Mucosa of gallbladder (tissue), 1 donor: ENCODE data around the gene HOXB4. TPM values are rescaled to one million over a fixed set of nuclear protein-coding genes. Genes with fewer than 3 reads are reported as not detected.
A peak's percentile ranks its signal among the peaks of the same experiment; 100 is the strongest.
"Not testable (repeated sequence)": the region's sequence is repeated elsewhere in the genome, so short reads cannot be mapped to it uniquely, and the experiment has no call there.

Experiments used
- DNase-seq: peaks from one replicate; pipeline ENCODE4 v3.0.0-alpha.2; 2020; ENCODE audit warnings: low spot score
- total RNA-seq: library from RNA; stranded (reverse); gene quantifications from one replicate; pipeline ENCODE4 v1.2.1, GENCODE V29; 2021
- donor health status: DM: no; HTN: no; CAD: no.

The HOXB4 gene
- total RNA-seq, 1 donor from 2014 or later = 6.4 TPM

DNA sequence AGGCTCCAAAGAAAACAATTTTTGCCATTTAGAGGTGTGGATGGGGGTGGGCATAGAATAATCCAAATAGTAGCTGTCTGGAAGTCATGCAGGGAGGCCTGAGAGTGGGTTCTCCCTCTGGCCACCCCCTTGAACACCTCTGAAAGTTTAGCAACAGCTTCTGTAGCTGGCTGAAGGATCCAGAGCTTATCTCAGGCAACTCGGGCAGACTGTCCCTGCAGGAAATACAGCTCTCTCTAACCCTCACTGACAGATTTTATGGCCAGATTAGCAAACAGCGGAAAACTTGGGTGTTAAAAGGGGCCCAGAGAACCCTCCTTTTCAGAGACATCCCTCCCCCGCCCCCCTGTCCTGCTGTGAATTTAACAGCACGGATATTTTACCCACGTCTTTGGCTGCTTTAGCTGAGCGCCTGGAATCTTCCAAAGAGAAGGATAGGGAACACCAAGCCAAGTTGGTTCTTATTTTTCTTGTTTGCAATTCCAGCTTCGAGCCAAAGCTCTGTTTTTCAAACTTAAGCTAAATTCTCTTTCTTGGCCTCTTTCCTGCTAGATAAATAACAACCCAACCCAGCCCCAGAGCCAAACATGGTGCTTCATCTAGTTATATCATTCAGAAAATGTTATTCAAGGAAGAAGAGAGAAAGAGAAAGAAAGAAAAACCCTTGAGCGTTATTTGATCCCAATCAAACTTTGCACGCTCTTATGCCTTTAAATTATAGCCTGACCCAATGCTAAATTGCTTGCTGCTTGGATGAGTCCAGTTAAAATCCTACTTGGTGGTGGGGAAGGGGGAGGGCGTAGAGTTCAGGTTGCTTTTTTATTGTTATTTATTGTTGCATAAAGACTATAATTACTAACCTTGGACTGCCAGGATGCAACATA, 31.0 kb downstream of the HOXB4 start:
- DNase-seq = no peak

DNA sequence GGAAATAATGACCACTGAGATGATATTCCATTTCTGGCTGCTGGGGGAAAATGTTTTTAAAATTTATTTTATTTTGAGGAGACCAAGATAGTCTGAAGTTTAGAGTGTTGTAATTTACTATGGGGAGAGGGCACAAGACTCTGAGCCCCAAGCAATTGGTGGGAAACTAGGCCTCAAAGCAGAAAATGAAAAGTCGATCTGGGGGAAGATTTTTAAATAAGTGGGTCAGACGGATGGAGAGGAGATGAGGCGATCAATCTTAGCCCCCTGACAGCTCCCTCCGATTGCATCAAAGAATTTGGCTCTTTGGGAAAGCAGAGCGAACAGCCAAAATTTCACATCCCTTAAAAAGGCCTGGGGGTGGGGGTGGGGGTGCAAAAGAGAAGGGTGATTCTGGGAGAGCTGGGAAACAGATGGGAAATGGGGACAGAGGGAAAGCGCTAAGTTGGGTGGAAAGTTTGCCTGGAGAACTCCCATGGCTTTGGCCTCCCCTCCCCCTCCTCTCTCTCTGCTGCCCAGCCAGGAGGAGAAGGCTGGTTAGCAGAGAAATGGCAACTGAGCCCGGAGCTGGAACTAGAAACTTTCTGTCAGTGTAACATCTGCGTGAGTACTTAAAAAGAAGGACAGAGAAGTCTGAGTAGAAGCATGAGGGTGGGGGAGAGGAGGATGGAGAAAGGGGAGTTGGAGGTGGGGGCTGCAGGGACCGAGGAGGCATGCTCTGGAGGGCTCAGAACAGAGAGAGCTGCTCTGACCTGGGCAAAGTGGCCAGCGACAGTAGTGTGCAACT, 31.8 kb downstream of the HOXB4 start:
- no peak for DNase-seq

DNA sequence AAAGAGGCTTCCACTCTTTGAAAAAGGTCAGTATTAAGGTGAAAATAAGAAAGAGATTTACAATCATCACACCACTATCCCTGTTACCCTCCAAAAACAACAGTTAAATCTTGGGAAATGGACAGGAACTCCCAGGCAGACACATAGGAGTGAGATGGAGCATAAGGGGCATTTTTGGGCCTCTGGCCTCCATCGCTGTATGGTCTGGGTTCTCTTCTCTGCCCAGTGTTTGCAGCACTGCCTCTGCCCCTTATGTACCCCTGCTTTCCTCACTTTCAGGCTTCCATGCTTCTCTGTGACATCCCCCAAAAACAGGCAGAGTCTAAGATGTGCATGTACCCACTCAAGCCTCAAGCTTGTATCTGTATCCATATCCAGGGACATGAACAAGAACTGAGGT, 32.6 kb downstream of the HOXB4 start:
- no peak for DNase-seq

DNA sequence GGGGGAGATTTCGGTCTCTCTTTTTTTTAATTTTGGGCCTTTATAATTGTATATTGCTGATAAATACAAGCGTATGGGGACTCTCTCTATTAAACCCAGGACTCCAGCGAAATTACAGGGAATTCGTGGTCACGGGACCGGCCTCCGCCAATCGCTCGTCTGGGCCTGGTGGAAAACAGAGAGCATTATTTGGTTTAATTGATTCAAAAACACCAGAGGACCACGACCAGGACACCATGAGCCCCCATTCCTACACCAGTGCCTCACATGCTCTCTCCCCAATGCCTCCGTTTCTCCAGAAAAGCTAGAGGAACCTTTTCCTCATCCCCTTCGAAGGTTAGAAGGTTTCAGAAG, 33.2 kb downstream of the HOXB4 start, which contains the start of gene HOXB2:
Gene HOXB2, minus strand, starts transcription at position 88 of the 354 bp plus-strand sequence. CDS start 198 bp downstream, outside the sequence.
- no peak for DNase-seq

DNA sequence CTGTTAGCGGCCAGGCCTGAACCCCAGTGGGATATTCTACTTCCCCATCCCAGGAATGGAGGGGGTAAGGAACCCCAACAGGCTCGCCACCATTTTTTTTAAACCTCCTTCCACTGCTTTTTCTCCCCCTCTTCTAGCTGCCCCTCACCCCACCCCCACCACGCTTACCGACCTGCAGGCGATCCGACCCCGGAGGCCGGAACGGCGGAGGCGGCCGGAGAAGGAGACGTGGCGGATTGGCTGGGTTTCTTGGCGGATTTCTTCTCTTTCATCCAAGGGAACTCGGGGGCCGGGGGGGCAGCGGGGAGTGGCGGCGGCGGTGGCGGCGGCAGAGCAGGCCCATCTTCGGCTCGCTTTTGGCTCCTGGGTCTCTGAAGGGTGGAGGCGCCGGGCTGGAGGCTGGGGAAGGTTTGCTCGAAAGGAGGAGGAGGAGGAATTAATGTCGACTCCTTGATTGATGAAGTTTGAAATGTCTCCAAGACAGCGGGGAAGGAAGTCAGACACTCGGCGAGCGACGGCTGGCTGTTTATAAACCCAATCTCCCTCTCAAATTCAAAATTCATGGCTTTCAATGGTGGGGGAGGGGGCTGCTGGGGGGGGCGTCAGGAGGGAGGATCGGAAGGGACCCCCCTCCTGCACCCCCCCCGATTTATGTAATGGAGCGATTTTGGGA, 33.7 kb downstream of the HOXB4 start:
- DNase-seq = peak; percentile 80

DNA sequence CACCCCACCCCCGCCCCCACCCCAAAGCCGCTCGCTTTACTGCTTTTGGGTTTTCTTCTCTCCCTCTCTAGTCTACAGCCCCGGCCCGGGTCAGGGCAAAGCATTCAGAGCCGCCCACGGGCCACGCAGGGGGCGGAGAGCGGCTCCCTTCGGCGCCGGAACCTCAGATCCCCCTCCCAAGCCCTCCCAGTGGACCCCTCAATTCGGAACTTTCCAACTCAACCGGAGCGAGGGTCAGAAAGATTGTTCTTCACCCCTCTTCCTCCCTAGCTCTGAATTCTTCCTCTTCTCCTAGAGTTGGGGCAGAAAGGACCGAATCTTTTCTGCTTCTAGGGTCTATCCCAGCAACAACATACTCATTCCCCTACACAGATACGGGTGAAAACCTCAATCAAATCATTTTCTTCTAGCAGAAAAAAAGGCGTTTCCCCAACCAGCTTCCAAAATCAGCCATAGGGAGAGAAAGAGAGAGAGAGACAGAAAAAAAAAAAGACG, 34.2 kb downstream of the HOXB4 start:
- no peak for DNase-seq

DNA sequence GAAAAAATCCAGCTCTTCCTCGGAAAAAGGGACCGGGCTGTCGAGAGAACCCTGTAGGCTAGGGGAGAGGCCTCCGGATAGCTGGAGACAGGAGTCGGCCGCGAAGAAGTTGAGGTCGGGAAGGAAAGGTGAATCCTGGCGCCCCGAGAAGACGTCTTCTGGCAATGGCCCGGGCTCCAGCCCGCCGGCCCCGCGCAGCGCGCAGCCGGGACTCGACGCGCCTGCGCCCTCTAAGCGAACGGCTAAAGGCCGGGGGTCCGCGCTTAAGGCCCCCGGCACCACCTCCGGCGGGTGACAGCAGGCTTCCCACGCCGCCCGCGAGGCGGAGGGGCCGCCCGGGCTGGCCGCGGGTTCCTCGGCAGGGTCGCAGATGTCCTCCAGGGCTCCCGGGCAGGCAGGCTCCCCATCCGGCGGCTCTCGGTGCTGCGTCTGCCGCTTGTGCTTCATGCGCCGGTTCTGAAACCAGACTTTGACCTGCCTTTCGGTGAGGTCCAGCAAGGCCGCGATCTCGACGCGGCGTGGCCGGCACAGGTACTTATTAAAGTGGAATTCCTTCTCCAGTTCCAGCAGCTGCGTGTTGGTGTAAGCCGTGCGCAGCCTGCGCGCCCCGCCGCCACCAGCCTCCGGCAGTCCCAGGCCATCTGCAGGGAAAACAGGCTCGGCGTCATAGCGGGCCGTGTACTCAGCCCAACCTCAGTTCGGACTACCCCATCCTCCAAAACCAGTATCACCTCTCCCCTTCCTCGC, 34.9 kb downstream of the HOXB4 start:
- no peak for DNase-seq

DNA sequence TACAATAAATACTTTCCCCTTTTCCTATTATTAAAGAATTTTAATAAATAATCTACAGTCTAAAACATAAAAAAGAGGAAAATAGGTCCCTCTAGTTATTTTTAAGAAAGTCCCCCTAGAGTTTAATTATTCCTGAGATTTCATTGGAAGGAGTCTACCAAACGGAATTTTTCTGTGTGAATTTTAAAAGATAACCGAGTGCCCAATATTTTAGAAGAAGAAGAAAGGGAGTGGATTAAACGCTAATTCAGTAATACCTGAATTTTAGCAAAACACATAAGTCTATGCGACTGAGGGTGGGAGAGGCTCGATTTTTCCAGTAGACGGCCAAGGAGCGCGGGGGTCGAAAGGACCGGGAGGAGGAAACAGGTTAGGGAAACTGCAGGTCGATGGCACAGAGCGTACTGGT, 35.4 kb downstream of the HOXB4 start:
- DNase-seq = no peak

DNA sequence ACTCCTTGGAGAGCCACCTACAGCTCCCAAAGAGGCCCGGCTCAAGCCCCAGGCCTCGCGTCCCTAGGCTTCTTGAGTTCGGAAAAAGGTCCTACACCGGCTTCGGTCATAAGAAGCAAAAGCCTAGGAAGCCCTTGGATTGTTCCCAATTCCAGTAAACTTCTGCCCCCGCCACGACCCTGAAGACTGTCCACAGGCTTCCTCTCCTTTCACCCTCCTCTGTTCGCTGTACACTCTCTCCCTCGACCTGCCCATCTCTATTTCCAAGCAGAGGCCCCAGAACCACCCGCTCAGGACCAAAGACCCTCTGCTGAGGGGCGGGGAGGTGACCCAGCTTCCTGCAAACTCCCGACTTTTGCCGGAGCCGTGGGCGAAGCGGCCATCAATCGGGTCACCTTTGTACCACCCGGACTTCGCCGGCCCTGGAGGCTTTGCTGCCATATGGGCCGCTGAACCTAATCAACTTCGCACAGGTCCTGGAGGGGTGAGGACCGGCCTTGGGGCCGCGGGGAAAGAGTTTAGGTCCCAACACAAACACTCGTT, 36.0 kb downstream of the HOXB4 start:
- DNase-seq = no peak

DNA sequence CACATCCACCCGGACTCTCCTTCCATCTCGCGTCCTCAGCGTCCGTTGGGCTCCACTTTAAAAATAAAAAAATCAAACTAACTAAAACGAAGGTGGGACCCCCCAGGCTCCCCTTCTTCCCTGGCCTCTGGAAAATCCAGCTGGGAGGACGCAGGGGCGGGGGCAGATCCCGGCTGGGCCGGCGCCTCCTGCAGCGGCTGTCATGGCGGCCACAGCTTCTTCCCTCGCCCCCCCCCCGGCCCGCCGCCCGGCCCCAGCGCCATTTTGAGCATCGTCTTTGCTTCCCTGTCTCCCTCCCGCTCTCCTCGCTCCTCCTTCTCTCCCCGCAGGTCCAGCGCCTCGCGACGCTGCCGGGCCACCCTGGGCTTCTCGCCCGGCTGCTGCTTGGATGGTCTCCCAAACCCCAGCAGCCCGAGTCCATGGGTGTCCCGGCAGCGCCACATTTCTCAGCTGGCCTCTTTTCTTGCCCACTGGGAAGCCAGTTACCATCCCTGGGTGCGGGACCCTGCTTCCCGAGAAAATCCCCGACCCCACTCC, 36.5 kb downstream of the HOXB4 start:
- DNase-seq = peak; percentile 58

DNA sequence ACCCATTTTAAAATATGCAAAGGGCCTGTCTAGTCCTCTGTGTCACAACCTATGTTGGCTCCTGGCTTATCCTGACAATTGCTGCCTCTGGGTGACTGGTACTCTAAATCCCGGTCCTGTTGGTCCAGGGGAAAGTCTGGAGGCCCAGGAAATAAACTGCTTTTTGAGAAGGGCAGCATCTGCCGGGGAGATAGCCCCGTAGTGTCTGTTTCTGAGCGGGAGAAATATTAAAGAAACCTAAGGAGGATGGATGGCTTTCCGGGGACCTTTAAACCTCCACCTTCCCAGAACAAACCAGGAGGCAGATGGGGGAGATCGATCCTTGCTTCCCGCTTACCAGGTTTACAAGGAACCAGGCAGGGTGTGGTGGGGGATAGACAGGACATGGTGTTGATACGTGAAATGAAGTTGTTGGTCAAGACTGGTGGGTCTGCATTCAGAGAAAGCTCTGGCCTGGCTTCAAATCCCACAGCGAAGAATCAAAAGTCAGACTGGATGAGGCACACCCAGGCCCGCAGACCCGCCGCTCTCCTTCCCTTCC, 37.0 kb downstream of the HOXB4 start:
- DNase-seq = no peak

DNA sequence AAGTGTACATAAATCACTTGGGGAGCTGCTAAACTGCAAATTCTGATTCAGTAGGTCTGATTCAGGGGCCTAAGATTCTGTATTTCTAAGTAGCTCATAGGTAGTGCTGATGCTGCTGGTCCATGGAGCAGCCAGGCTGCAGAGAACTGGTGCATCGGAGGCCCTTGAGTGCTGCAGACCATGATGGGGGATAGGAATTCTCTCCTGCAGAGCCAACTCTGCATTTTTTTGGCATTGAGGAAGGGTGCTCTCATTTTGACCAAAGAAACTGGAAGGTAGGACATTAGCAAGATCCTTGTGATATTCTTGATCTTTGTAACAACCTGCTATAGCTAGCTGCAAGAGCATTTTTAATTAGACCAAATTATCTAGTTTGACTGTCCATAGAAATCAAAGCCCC, 37.9 kb downstream of the HOXB4 start:
- no peak for DNase-seq

DNA sequence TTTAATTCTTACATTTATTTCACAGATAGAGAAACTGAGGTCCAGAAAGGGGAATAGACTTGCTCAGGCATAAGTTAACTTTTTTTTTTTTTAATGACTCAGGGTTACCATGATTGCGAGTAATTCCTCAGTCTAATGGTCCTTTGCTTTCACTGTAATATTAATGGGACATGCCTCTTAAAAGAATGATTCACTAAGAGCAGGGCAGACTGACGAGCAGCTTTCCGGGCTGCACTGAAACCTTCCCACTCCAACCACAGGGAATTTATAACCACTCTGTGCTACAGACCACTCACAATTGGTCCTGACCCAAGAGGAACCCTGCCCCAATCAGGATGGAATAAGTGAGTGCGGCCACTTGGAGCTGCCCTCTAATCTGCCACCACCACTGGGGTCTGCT, 39.0 kb downstream of the HOXB4 start:
- DNase-seq = no peak

DNA sequence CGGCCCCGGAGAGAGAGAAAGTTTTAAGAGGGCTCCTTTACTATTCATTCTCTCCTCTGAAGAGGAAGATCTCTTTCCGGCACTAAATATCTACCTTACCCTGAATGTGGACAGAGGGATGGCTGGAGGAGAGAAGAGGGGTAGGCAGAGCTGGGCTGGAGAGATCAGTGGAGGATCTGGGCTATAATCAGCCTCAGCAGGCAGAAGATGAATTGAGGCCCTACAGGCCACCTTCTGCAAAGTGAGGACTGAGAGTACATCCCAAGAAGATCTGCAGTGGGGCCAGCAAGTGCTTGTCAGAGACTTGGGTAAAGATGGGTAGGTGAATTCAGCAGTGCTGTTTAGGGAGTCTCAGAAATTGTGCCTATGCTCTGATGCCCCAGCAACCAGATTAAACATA, 40.8 kb downstream of the HOXB4 start:
- no peak for DNase-seq

DNA sequence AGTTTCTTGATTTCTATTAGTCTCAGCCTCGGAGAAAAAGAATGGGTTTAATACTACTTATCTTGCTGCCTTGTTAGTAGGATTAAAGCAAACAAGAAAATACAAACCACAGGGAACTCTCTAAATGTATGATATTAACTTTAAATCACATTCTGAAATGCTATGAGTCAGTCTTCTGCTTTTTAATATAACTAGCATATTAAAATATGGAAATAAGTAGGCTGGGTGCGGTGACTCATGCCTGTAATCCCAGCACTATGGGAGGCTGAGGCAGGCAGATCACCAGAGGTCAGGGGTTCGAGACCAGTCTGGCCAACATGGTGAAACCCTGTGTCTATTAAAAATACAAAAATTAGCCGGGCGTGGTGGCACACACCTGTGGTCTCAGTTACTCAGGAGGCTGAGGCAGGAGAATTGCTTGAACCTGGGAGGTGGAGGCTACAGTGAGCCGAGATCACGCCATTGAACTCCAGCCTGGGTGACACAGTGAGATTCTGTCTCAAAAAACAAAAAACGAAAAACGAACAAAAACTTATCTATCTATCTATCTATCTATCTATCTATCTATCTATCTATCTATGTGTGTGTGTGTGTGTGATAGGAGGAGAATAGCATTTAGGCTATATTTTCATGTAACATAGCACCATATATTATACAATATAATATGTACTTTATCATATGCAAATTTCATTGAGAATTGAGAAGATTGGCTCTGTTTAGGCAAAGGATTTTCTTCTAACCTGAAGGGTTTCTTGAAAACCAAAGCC, 42.2 kb downstream of the HOXB4 start:
- DNase-seq = not testable (repeated sequence)

DNA sequence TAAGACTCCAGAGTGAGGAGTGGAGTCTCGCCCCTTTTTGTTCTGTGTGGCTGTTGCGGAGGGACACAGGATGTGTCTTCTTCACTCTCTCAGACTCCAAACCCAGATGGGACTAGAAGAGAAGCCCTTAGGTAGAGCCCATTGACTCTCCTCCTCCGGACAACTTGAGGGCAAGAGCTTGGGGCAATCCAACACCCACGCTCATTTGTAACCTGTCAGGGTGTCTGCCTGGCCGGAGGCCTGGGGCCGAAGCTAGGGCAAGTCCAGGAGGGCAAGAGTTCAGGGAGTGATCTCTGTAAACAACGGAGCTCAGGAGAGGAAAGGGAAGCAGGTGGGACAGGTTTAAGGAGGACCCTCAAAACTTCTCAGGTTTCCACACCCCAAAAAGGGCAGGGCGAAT, 45.9 kb downstream of the HOXB4 start:
- no peak for DNase-seq

DNA sequence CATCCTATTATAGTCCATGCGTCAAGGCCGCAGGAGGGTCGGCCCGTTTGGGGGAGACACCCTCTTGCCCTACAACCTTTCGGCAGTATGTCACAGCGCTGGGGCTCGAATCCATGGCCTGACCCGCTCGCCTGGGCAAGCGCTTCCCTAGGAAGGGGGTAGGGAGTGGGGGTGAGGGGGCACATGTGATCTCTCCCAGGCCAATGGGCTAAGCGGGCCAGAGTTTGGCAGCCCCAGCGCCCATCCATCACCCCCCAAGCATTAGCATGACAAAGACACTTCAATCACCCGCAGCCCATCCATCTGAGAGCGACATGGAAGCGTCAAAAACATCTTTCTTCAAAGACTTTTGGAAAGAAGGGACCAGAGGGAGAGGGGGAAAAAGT, 47.3 kb downstream of the HOXB4 start, which contains the start of gene HOXB1:
Gene HOXB1, minus strand, starts transcription at position 125 of the 386 bp plus-strand sequence. Its CDS starts 107 bp downstream, at position 18.
- no peak for DNase-seq

DNA sequence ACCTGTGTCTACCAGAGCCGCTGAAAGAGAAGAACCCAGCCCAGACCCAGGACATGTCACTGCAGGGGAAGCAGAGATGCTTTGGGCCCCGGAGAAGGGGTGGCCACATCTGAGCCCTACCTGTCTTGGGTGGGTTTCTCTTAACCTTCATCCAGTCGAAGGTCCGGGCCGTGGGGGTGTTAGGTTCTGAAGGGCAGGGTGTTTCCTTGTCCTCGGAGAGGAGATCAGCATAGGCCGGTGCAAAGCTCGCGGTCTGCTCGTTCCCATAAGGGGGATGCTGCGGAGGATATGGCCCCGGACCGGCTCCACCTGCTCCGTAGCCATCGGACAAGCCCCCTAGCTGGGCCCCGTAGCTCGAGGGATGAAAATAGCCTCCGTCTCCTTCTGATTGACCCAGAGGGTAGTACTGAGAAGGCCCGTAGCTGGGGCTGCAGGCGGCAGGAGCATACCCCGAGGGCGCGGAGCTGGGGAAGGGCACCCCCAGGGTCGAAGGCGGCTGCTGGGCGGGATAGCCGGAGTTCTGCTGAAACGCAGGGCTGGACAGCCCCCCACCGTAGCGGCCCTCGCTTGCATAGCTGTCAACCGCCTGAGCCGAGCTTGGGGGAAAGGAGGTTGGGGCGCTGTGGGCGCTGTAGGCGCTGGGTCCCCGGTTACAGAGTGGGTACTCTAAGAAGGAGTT, 47.8 kb downstream of the HOXB4 start:
- no peak for DNase-seq

DNA sequence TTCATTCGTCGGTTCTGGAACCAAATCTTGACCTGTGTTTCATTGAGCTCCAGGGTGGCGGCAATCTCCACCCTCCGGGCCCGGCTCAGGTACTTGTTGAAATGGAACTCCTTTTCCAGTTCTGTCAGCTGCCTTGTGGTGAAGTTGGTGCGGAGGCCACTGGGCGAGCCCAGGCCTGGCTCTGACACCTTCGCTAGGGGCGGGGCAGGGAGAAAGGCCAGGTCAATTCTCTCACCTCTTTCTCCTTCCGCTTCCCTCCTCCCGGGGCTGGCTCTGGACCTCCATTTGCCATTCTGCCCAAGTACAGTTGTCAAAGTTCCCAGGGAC, 48.5 kb downstream of the HOXB4 start:
- no peak for DNase-seq
